Measurements from ENCODE around the gene NARF.

- no peak for TF ChIP-seq EZH2 (IDR thresholded peaks at IDR 0.05; ENCODE audit: low read depth, low read length, severe bottlenecking)
- TF ChIP-seq CTCF (IDR thresholded peaks at IDR 0.05; ENCODE audit: control extremely low read depth in 1 of 3, insufficient read depth in 1 of 3, low read depth in 1 of 3, low read length in 3 of 3): no peak
- TF ChIP-seq SIX5 (IDR thresholded peaks at IDR 0.05; ENCODE audit: low read depth, low read length): no peak
- no peak for TF ChIP-seq MAFK (IDR thresholded peaks at IDR 0.05; ENCODE audit: low read depth, low read length)
- no peak for TF ChIP-seq JUND (IDR thresholded peaks at IDR 0.05; ENCODE audit: low read length)
- TF ChIP-seq USF2 (IDR thresholded peaks at IDR 0.05; ENCODE audit: low read length): no peak
These were observed 10.2 kb downstream of the NARF start for GRCh38 chr17:82468692-82469091.
